GM19043 (cell line): ENCODE data around the gene SBNO1.
A peak's percentile ranks its signal among the peaks of the same experiment; 100 is the strongest.
"Not testable (repeated sequence)": the region's sequence is repeated elsewhere in the genome, so short reads cannot be mapped to it uniquely, and the experiment has no call there.

Source experiments
- ATAC-seq: cut with Tn5 transposase; IDR thresholded peaks from one replicate; pipeline ENCODE4 v1.9.1; 2021; ENCODE audit warnings: low read depth; ENCODE audit not compliant: unreplicated experiment

SBNO1 gene

DNA sequence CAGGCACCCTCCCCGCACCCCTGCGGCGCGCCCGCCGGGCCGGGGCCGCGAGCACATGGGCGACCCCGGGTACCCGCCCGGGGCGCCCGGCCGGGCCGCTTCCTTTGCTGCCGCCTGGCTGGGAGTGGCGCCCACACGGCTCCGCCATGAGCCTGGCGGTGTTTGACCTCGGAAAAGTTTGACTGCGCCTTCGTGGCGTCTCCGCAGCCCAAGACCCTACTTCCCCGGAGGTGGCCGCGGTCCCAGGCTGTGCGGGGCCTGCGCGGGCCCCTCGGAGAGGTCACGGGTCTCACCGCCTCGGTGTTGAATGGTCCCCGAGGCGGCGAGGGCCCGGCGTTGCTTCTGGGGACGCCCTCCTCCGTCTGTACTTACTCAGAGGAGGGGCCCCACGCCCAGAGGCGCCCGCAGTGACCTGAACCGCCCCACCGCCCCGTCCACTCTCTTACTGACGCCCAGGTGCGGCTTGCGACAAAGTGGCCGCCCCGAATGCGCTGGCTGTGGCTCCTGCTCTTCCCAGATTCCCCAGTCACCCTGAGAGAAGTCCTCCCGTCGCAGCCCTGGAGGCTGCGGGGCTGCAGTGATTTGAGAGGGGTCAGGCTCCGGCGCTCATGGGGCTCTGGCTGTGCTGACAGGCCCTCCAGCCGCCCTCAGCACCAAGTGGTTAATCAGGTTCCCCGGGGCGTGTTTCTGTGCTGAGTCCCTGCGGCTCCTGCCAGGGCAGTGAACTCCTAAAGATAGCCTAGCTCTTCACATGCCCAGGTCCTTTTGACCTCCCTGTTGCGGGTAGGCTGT is 25.1 kb upstream of the SBNO1 start:
- ATAC-seq = no peak

DNA sequence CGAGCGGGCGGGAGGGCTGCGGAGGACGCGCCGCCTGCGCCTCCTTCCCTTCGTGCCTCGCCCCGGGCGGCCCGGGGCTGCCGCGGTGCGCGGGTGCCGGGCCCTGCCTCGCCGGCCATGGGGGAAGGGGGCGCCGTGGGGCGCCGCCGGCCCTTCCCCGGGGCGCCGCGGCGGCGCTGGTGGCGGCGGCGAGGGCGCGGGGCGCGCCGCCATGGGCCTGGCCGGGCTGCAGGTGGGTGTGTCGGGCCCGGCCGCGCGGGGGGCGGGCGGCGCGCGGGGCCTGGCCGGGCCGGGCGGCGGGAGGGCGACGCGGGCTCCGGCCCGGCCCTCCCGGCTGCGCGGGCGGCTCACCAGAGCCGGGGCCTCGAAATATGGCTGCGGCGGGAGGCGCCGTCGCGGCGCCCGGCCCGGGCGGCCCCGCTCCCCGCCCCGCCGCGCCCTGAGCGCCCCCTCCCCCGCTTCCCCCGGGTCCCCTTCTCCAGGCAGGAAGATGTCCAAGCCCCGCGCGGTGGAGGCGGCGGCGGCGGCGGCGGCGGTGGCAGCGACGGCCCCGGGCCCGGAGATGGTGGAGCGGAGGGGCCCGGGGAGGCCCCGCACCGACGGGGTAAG is 24.4 kb upstream of the SBNO1 start:
- ATAC-seq = no peak

GRCh38 chr12:123388177-123388950 is 23.7 kb upstream of the SBNO1 start:
- ATAC-seq = peak; percentile 32

GRCh38 chr12:123387508-123388176 is 23.0 kb upstream of the SBNO1 start:
- ATAC-seq = no peak

DNA sequence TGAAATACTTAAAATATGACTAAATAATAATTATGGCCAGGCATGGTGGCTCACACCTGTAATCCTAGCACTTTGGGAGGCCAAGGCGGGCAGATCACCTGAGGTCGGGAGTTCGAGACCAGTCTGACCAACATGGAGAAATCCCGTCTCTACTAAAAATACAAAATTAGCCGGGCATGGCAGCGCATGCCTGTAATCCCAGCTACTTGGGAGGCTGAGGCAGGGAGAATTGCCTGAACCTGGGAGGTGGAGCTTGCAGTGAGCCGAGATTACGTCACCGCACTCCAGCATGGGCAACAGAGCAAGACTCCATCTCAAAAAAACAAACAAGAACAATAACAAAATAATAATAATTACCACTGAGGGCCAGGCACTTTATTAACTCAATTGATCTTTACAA is 20.9 kb upstream of the SBNO1 start:
- not testable (repeated sequence) for ATAC-seq

GRCh38 chr12:123384994-123385376 is 20.3 kb upstream of the SBNO1 start:
- no peak for ATAC-seq

- no peak for ATAC-seq
Observed at GRCh38 chr12:123384318-123384993, 19.8 kb upstream of the SBNO1 start.

- ATAC-seq = no peak
Observed at GRCh38 chr12:123382684-123383083, 18.0 kb upstream of the SBNO1 start.

- no peak for ATAC-seq
Observed at GRCh38 chr12:123379391-123379790, 14.7 kb upstream of the SBNO1 start.

- not testable (repeated sequence) for ATAC-seq
Observed at GRCh38 chr12:123372415-123372814, 7.8 kb upstream of the SBNO1 start.

DNA sequence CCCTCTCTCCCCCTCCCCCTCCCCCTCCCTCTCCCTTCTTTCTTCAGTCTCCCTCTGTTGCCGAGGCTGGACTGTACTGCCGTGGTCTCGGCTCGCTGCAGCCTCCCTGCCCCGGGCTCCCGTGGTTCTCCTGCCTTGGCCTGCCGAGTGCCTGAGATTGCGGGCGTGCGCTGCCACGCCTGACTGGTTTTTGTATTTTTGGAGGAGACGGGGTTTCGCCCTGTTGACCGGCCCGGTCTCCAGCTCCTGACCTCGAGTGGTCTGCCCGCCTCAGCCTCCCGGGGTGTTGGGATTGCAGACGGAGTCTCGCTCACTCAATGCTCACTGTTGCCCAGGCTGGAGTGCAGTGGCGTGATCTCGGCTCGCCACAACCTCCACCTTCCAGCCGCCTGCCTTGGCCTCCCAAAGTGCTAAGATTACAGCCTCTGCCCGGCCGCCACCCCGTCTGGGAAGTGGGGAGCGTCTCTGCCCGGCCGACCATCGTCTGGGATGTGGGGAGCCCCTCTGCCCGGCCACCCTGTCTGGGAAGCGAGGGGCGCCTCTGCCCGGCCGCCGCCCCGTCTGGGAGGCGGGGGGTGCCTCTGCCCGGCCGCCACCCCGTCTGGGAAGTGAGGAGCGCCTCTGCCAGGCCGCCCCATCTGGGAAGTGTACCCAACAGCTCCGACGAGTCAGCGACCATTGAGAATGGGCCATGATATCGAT is 7.2 kb upstream of the SBNO1 start:
- ATAC-seq = not testable (repeated sequence)

DNA sequence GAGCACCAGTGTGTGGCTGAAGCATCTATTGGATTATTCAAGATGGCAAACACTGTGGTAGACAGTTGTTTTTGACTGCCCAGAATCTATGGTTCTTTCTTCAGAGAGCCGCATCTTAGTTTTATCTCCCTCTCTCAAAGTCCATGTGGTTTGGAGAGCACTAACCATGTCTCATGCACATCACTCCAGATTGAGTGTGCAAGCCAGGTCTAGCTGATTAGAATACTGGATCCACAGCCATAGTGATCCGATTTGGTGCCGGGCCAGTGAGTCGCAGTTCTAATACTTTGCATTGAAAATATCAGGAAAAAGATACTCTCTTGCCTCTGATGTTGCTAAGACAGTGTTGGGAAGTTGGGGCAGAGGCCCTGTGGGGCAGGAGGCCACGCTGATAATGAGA is 4.6 kb upstream of the SBNO1 start:
- no peak for ATAC-seq

DNA sequence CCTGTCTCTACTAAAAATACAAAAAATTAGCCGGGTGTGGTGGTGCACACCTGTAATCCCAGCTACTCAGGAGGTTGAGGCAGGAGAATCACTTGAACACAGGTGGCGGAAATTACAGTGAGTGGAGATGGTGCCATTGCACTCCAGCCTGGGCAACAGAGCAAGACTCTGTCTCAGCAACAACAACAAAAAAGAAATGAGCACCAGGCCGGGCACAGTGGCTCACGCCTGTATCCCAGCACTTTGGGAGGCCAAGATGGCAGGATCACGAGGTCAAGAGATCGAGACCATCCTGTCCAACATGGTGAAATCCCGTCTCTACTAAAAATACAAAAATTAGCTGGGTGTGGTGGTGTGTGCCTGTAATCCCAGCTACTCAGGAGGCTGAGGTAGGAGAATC is 3.8 kb upstream of the SBNO1 start:
- not testable (repeated sequence) for ATAC-seq

- ATAC-seq = no peak
Observed at GRCh38 chr12:123367511-123367910, 2.9 kb upstream of the SBNO1 start.

DNA sequence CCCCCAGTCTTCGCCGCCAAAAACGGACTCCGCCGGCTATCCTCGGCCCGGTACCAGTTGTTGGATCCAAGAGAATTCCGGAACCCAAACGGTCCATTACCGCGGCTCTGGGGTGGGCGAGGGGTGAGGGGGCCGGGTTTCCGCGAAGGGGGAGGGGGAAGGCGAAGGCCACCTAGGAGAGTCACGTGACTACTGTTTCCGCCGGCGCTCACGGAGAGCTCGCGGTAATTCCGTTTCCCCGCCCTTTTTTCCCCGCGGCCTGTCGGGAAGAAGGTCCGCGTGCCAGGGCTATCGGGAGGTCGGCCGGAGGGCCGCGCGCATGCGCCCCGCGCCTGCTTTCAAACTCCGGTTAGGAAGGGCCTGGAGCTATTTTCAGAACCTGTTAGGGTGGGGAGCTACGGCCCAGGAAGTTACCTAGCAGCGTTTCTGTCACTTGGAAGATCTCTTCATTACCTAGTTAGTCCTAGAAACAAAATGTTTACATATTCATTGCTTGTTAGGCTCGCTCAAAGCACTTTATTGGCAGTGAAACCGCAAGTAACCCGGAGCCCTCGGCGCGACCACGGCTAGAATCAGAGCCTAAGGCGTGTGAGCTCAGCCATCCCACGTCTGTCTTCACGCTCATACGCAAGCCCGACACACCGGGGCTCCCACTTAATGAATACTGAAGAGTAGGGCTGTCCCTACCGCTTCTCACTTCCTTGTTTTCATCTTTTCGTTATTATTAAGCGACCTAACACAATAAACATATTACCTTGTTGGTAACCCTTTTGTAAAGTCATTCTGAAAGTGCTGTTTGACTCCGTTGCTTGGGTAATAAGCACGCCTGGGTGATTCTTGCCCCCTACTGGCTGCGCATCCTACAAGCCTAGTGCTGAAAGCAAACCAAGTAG is 624 bp upstream of the SBNO1 start:
- peak; percentile 71 for ATAC-seq

GRCh38 chr12:123363740-123364531 is 711 bp downstream of the SBNO1 start:
- ATAC-seq = no peak

DNA sequence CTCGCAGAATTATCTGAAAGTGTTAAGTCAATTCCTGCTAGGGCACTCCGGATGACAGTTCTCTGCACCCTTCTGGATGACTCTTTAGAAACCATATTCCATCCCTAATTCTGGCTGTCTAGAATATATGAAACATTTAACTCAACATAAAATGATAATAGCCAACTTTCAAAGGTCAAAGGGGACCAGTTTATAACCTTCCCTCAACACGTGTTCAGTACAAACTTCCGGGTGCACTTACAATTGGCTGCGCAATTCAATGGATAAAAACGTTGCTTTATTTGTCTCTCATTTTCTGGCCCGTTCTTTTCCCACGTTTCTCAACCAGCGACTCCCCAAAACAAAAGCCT is 1.3 kb downstream of the SBNO1 start:
- no peak for ATAC-seq

GRCh38 chr12:123358035-123358434 is 6.6 kb downstream of the SBNO1 start:
- ATAC-seq = no peak
